HFFc6 (cell line): ENCODE measurements around the gene TSPAN9. TPM values are rescaled to one million over a fixed set of nuclear protein-coding genes. Genes with fewer than 3 reads are reported as not detected.

ENCODE experiments used
- DNase-seq: peaks from one replicate; pipeline ENCODE4 v3.0.0-alpha.2; 2018
- H3K27ac Mint-ChIP-seq: 2 replicates; pipeline ENCODE4 v1.8.0; 2020; ENCODE audit warnings: mild to moderate bottlenecking, mixed read lengths
- H3K27me3 Mint-ChIP-seq: 2 replicates; pipeline ENCODE4 v1.8.0; 2021; ENCODE audit warnings: mild to moderate bottlenecking, moderate library complexity, mixed read lengths; ENCODE audit not compliant: insufficient read depth
- H3K36me3 Mint-ChIP-seq: 2 replicates; pipeline ENCODE4 v1.8.0; 2021; ENCODE audit warnings: low read depth, mixed read lengths
- H3K4me1 Mint-ChIP-seq: 2 replicates; pipeline ENCODE4 v1.8.0; 2020; ENCODE audit warnings: low read depth, mixed read lengths
- H3K4me3 Mint-ChIP-seq: 2 replicates; pipeline ENCODE4 v1.8.0; 2020; ENCODE audit warnings: mild to moderate bottlenecking, moderate library complexity, mixed read lengths
- H3K9me3 Mint-ChIP-seq: 2 replicates; pipeline ENCODE4 v1.8.0; 2020; ENCODE audit warnings: mild to moderate bottlenecking, mixed read lengths
- CTCF ChIP-seq: fragments of 200-600 bp; sonication (generic); IDR thresholded peaks from 2 replicates; pipeline ENCODE4 v1.5.0; 2021; ENCODE audit warnings: antibody characterized with exemption, mild to moderate bottlenecking
- total RNA-seq, 6 experiments: library from RNA; stranded (reverse); fragmentation: NEBNext Ultra II Directional; extraction: Animal tissue kit (Norgen Biotek cat#: 25700); gene quantifications; 2 replicates in 1 of 6; 3 replicates in 5 of 6; pipeline ENCODE4 v1.2.3, GENCODE V29; 2021

The TSPAN9 gene
- total RNA-seq, 6 experiments from 2014 or later = 18.1 to 35.8 (median 22.7) TPM

GRCh38 chr12:3085341-3086139, 8.4 kb downstream of the TSPAN9 start:
- no peak for DNase-seq
- Mint-ChIP-seq H3K27ac (no peak overlapping the region), H3K9me3 (no peaks in the 10 kb centered on the region), H3K27me3 (no peaks in the 10 kb centered on the region; the same call in 1 of the 2 replicates), H3K4me1 (peaks cover 28% of the 10 kb centered on the region), H3K4me3 (no peak overlapping the region), H3K36me3 (peaks cover 13% of the 10 kb centered on the region)
- TF ChIP-seq CTCF = no peak

GRCh38 chr12:3086211-3086610, 9.0 kb downstream of the TSPAN9 start:
- Mint-ChIP-seq H3K4me3 (no peak overlapping the region), H3K27me3 (no peaks in the 10 kb centered on the region; the same call in 1 of the 2 replicates), H3K4me1 (peaks cover 28% of the 10 kb centered on the region), H3K36me3 (peaks cover 13% of the 10 kb centered on the region), H3K9me3 (no peaks in the 10 kb centered on the region), H3K27ac (no peak overlapping the region)
- DNase-seq = no peak
- TF ChIP-seq CTCF = no peak

DNA sequence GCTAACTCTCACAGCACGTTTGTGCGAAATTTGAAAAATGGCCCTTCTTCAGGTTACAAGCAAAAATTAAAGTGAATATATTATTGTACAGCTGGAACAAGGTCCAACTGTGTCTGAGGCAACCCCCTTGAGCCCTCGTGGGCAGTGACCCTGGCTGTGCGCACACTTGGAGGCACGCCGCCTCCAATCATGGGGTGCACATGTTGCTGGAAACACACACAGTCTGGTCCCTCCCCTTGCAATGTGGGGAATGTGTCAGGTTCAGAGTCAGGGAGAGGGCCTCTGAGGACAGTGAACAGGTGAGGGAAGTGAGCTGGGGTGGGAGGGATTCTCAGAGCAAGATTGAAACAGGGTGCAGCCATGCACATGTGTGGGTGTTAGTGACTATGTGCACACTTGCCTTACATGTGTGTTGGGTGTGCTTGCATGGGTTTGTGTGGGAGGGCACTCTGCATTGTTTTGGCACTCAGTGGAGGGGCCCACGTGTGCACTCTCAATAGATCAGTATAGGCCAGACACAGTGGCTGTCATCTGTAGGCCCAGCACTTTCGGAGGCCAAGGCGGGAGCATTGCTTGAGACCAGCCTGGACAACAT, 9.6 kb downstream of the TSPAN9 start:
- no peak for TF ChIP-seq CTCF
- H3K9me3 Mint-ChIP-seq = no peaks in the 10 kb centered on the region
- H3K27me3 Mint-ChIP-seq = no peaks in the 10 kb centered on the region; the same call in 1 of the 2 replicates
- H3K27ac Mint-ChIP-seq = no peak overlapping the region
- DNase-seq = no peak
- peaks cover 24% of the 10 kb centered on the region for H3K4me1 Mint-ChIP-seq
- no peak overlapping the region for H3K4me3 Mint-ChIP-seq
- H3K36me3 Mint-ChIP-seq = peaks cover 13% of the 10 kb centered on the region

GRCh38 chr12:3087758-3088650, 10.8 kb downstream of the TSPAN9 start:
- Mint-ChIP-seq H3K4me1 (peaks cover 18% of the 10 kb centered on the region), H3K27ac (no peak overlapping the region), H3K4me3 (no peak overlapping the region), H3K36me3 (peaks cover 12% of the 10 kb centered on the region), H3K27me3 (no peaks in the 10 kb centered on the region; the same call in 1 of the 2 replicates), H3K9me3 (no peaks in the 10 kb centered on the region)
- TF ChIP-seq CTCF = no peak
- no peak for DNase-seq

DNA sequence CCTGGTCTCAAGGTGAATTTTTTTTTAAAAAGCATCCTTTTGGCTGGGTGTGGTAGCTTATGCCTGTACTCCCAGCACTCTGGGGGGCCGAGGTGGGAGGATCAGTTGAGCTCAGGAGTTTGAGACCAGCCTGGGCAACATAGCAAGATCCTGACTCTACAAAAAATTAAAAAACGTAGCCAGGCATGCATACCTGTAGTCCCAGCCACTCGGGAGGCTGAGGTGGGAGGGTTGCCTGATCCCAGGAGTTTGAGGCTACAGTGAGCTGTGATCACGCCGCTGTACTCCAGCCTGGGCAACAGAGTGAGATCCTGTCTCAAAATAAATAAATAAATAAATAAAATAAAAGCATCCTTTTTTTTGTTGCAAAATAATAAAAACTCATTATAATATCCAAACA, 12.4 kb downstream of the TSPAN9 start:
- H3K4me3 Mint-ChIP-seq = no peak overlapping the region
- peaks cover 9% of the 10 kb centered on the region; the same call in 1 of the 2 replicates for H3K36me3 Mint-ChIP-seq
- H3K27ac Mint-ChIP-seq = no peak overlapping the region
- H3K9me3 Mint-ChIP-seq = no peaks in the 10 kb centered on the region
- no peak for DNase-seq
- H3K4me1 Mint-ChIP-seq = peaks cover 12% of the 10 kb centered on the region
- TF ChIP-seq CTCF = no peak
- no peaks in the 10 kb centered on the region; the same call in 1 of the 2 replicates for H3K27me3 Mint-ChIP-seq
